Measurements from ENCODE around the gene KLHL29.
"Not testable (repeated sequence)": the region's sequence is repeated elsewhere in the genome, so short reads cannot be mapped to it uniquely, and the experiment has no call there.

Gene KLHL29

GRCh38 chr2:23384551-23385343 is at the start of gene KLHL29:
Gene KLHL29 (plus strand): TSS chr2:23385179. CDS start chr2:23562197, 177,018 bp downstream.
- DNase-seq (ENCODE audit: low read depth): peak; percentile 37

GRCh38 chr2:23335550-23335949 is 49.4 kb upstream of the KLHL29 start:
- no peak for DNase-seq (ENCODE audit: low read depth)

GRCh38 chr2:23342075-23342474 is 42.9 kb upstream of the KLHL29 start:
- no peak for DNase-seq (ENCODE audit: low read depth)

- DNase-seq (ENCODE audit: low read depth): no peak
Observed at GRCh38 chr2:23346029-23346428, 39.0 kb upstream of the KLHL29 start.

GRCh38 chr2:23346781-23347180 is 38.2 kb upstream of the KLHL29 start:
- no peak for DNase-seq (ENCODE audit: low read depth)

GRCh38 chr2:23347471-23348092 is 37.4 kb upstream of the KLHL29 start:
- DNase-seq (ENCODE audit: low read depth): no peak

- DNase-seq (ENCODE audit: low read depth): not testable (repeated sequence)
Observed at GRCh38 chr2:23348093-23348481, 36.9 kb upstream of the KLHL29 start.

GRCh38 chr2:23349508-23349907 is 35.5 kb upstream of the KLHL29 start:
- no peak for DNase-seq (ENCODE audit: low read depth)

GRCh38 chr2:23350041-23350791 is 34.8 kb upstream of the KLHL29 start:
- DNase-seq (ENCODE audit: low read depth): no peak

GRCh38 chr2:23350792-23351355 is 34.1 kb upstream of the KLHL29 start:
- DNase-seq (ENCODE audit: low read depth): no peak

- DNase-seq (ENCODE audit: low read depth): no peak
Observed at GRCh38 chr2:23351388-23352141, 33.4 kb upstream of the KLHL29 start.

- no peak for DNase-seq (ENCODE audit: low read depth)
Observed at GRCh38 chr2:23354554-23354953, 30.4 kb upstream of the KLHL29 start.

GRCh38 chr2:23355001-23355400 is 30.0 kb upstream of the KLHL29 start:
- no peak for DNase-seq (ENCODE audit: low read depth)

GRCh38 chr2:23356711-23357110 is 28.3 kb upstream of the KLHL29 start:
- no peak for DNase-seq (ENCODE audit: low read depth)

GRCh38 chr2:23359631-23360567 is 25.1 kb upstream of the KLHL29 start:
- no peak for DNase-seq (ENCODE audit: low read depth)

GRCh38 chr2:23360571-23361125 is 24.3 kb upstream of the KLHL29 start:
- no peak for DNase-seq (ENCODE audit: low read depth)

- DNase-seq (ENCODE audit: low read depth): no peak
Observed at GRCh38 chr2:23361152-23361551, 23.8 kb upstream of the KLHL29 start.

GRCh38 chr2:23363268-23363667 is 21.7 kb upstream of the KLHL29 start:
- DNase-seq (ENCODE audit: low read depth): no peak

- DNase-seq (ENCODE audit: low read depth): no peak
Observed at GRCh38 chr2:23363831-23364230, 21.1 kb upstream of the KLHL29 start.

GRCh38 chr2:23366720-23367119 is 18.3 kb upstream of the KLHL29 start:
- DNase-seq (ENCODE audit: low read depth): no peak
